Activated CD8-positive, alpha-beta memory T cell treated with anti-CD3 and anti-CD28 coated beads, Interleukin-2, amount 50 U/mL, for 1 hour (primary cell): ENCODE data around the gene CELSR1.

ENCODE experiments used
- DNase-seq: peaks from one replicate; pipeline ENCODE4 v3.0.0-alpha.2; 2020; ENCODE audit errors: extremely low read depth

The CELSR1 gene

DNA sequence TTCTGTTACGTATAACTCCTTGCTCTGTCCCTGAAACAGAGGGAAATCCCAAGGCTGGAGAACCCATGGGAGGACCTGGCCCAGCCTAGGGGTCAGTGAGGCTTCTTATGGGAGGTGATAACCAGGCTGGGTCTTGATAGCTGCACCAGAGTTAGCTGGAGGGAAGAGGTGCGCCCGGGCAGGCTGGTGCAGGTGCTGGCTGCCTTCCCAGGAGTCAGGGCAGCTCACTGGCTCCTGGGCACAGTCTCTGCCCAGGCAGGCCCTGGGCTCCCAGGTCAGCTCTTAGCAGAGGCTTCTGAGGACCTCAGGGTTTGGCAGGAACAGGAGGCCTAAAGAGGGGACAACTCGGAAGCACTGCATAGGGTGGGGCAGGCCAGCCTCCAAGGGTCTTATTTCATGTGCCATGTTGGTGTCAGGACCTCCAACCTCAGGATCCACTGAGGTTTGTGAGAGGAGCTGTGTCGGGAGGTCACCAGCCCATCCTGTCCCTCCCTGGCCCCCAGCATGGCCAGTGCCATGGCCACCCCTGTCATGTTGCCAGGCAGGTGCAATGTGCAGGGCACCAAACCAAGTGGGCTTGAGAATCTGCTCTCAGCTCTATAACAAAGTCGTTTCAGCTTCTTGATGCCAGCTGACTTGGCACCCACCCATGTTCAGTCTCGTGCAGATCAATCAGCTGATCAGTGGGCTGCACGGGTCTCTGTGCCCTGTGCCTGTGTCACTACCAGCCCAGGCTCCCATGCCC is 20.5 kb upstream of the CELSR1 start:
- no peak for DNase-seq

DNA sequence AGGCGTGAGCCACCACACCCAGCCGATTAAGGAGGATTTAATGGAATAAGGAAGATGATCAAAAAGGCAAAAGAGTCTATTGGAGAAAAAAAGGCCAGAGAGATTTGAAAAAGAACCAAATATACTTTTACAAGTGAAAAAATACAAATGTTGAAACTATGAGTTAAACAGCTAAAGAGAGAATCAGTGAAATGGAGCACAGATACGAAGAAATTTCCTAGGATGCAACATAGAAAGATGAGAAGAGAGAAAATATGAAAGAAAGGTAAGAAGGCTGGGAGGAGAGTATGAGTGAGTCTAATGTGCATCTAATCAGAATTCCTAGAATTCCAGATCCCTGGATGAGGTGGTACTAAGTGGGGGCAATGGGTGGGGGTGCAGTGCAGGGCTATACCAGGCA is 19.4 kb upstream of the CELSR1 start:
- DNase-seq = no peak

DNA sequence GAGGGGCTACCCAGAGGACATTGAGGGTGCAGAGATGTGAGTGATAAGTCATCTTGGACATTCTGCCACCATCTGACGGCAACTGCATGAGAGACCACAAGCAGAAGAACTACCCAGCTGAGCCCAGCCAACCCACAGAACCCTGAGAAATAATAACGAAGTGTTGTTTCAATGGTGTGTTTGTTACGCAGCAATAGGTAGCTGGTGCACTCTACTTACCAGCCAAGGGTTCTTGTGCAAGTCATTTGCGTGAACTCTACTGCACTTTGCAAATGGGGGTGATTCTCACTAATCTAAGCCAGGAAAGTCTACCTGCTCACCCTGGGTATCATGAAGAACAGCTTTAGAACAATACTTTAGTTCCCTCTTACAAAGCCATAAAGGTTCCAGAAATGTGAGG is 15.8 kb upstream of the CELSR1 start:
- no peak for DNase-seq

DNA sequence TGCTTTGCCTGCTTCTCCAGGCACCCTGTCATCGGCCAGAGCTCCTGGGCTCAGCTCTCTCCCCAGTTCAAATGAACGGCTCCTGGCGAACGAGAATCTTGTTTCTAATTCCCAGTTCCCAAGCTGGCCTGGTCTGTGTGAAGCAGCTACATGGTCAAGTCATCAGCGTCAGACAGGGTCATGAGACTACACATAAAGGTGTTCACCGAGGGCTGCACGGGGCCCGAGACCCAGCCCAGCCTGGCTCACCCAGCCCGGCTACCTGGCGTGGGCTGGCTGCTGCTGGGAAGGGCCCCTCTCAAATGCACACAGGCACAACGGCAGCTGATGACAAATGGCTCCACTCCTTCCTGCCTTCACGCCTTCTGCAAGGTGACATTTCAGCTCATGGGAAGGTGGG is 14.6 kb upstream of the CELSR1 start:
- no peak for DNase-seq

DNA sequence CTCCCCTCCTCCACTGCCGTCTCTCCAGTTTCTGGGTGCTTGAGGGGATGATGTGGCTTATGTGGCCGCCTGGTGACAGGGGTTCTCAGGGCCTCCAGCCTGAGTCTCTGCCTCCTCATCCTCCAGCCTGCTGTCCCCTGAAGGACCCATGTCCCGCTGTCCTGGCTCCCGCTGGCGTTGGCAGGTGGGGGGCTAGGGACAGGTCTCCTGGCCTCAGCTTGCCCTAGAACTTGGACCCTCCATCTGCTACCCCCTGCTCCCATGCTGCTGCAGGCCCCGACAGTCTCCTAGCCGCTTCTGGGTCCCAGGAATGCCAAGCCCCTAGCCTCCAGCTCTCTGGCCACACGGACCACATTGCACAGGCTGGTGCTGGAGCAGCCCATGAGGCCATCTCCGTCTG is 13.9 kb upstream of the CELSR1 start:
- no peak for DNase-seq

DNA sequence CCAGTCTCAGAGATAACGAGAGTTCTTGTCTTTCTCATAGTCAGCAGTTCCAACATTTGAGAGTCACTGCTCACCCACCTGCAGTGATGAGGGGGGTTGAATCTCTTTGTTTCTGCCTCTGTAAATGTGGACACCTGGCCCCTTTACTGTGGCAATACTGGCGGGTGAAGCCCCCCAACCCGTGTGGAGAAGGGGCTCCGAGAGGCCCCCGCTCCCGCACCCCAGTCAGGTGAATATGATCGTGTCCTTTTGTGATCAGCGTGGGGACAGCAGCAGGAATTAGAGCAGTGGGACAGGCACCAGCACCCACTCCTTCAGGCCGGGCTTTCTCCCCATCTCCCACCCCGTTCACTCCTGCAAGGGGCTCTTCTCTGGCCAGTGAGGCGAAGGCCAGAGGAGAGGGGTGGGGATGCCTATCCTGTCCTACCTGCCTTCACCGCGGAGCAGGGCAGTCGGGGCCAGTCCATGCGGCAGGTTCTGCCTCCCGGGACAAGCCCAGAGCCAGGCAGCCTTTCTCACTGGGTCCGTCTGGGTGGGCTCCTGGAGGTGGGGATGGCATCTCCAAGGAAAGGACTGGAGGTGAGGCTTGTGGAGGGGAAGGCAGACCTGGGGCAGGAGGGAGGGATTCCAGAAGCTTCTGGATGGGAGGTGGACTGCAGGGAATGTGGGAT is 12.7 kb upstream of the CELSR1 start:
- no peak for DNase-seq

DNA sequence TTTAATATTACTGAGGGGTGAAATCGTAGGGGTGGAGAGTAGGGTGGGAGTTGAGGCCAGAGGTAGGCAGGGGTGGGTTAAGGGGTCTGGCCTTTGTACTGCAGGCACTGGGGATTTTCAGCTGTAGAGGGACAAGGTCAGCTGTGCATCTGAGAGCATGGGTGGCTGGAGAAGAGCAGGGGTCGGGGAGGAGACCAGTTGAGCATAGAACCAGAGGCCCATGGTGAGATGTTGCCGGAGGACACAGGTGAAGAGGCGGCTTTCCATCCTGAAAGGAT is 12.1 kb upstream of the CELSR1 start:
- DNase-seq = no peak

DNA sequence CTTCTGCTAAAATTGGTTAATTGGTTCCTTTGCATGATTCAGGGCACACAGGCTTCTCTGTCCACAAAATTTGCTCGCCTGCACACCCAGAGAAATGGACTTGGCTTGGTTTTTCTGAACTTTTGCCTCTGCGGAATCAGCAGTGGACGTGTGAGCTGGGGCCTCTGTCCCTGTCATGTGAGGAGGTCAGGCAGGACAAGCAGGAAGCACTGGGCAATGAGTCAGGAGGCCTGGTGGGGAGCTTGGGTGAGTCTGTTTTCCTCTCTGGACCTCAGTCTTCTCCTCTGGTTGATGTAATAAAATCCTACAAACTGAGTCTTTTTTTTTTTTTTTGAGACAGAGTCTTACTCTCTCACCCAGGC is 10.4 kb upstream of the CELSR1 start:
- no peak for DNase-seq

DNA sequence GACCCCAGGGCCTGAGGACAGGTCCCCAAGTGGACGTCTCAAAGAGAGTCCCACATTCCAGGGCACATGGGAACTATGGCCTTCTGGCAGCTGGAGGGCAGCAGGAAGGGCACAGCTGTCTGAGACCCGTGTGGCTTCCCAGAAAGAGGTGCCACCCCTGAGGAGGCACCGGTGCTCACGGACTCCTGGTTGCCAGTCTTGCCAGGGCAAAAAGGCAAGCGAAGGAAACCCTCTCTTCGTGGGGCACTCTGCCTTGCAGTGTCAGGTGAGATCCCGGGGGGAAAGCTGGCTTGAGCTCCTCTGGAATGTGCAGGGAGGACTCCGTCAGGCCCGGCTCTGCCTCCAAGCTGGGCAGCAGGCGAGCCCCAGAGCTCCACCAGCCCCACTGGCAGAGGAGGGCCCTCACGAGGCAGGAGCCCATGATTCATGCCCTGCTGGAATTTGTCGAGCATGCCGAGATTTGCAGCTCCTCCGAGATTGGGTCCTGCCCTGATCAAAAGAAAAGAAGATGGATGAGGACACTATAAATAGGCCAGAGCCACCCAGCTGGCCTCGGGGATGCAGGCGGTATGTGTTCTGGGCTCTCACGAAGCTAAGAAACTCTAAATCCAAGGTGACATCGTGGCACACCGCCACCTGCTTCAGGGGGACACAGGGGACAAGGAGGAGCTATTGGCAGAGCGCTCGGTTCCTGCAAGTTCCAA is 9.9 kb upstream of the CELSR1 start:
- DNase-seq = no peak

DNA sequence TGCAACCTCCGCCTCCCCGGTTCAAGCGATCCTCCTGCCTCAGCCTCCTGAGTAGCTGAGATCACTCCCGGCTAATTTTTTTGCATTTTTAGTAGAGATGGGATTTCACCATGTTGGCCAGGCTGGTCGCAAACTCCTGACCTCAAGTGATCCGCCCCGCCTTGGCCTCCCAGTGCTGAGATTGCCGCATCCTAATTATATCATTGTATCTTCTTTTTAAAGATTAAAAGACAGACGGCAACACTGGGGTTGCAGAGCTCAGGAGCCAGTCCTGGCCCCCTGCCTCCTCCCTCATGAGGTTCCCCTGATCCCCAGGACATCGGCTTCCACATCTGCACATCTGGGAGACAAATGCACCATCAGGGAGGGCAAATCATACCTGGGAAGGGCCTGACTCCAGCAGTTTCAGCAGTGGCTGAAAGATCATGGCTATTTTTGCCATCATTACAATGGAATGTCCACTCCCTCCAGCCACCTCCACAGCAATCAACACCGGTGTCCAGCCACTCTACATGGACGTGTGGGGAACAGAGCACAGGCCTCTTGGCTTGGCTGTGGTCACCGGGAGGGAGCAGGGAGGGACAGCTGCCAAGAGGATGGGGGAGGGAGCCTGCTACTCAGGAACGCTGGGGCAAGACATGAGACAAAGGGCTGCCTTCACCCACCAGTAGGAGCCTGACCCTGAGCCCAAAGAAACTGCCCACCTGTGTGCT is 9.2 kb upstream of the CELSR1 start:
- DNase-seq = no peak

DNA sequence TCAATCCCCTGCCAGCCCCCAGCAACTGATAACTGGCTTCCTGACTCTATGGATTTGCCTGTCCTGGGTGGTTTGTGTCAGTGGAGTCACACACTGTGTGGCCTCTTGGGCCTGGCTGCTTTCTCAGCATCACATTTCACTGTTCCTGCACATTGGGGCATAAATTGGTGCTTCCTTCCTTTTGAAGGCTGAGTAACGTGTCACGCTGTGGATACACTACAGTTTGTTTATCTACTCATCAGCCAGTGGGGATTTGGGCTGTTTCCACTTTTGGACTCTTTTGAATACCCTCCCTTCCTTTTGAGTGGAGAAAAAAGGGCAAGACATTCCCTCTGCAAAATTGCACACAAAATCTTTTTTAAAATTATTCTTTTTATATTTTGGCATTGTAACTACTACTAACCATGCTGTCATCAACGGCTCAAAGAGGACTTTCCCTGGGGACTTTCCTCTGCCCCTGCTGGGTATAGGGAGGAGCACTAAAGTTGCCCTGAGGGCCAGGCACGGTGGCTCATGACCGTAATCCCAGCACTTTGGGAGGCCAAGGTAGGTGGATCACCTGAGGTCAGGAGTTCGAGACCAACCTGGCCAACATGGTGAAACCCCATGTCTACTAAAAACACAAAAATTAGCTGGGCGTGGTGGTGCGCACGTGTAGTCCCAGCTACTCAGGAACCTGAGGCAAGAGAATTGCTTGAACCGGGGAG is 7.8 kb upstream of the CELSR1 start:
- no peak for DNase-seq

DNA sequence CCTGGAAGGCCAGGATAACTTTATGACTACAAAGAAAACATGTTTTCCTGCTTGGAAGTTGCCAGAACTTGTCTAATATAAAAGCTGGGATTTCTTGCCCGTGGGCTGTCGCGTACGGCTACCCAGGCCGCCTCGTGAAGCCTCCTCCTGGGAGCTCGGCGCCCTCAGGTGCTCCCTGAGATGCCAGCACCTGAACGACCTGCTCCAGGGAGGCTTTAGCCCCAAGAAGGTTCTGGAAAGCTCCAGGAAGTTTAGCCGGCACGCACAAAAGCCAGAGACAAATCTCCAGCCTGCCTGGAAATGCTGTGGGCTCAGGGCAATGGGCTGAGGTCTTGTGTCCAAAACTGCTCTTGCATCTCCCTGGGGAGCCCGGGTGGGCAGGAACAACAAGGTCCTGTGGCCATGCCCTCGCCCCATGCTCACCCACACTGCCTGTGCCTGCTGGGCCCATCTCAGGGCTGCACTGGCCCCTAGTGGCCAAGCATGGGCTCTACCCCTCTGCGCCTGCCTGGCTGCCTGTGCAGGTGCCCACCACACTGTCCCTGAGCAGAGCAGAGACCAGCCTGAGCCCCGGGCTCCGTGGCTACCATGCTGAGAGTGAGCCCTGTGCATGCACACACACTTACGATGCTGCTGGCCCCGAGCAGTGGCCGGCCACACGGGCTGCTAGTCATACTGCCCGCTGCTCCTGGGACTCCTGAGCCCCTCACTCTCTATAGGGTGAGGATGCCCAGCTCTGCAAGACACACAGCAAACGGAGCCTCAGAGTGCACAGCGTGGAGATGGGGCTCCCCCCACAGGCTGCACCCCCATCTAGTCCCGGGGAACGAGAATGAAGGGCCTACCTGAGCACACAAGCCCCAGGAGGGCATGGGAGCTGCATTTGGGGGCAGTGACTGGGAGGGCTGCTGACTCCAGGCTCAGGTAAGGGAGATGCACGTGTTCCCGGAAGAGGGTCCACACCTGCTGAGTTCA is 4.9 kb upstream of the CELSR1 start:
- peak; percentile 26 for DNase-seq

DNA sequence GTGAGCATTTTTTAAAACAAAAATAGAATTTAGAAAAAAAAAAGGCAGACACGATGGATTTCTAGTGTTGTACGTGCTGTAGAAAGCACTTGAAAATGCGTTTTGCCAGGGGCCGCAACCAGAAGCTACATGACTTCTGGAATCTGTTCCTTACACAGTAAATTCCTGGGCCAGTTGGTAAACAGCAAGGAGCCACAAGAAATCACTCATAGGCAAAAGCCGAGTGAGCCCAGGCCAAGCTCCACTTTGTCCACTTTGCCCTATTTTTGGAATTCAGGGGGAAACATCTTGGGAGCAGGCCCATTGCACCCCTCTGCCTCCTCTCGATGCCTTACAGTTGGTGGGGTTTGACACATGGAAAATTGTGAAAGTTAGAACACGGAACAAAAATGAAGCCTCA is 4.1 kb upstream of the CELSR1 start:
- DNase-seq = no peak

DNA sequence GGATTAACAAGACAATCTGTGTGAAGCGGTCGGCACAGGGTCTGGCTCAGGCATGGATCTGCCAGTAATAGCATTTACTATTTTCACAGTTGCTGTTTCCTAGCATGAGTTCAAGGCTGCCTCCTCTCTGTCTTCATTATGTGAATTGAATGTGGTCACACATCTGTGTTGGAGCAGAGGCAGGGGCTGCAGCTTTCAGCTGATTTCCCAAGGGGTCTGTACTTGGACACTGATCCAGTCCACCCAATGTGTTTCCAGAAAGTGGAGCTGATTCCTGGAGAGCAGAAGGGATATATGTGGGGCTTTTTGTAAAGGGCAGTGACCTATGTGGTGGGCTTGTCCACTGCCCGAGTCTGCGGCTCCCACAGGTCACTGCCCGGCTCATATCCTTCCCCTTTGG is 3.5 kb upstream of the CELSR1 start:
- DNase-seq = no peak

DNA sequence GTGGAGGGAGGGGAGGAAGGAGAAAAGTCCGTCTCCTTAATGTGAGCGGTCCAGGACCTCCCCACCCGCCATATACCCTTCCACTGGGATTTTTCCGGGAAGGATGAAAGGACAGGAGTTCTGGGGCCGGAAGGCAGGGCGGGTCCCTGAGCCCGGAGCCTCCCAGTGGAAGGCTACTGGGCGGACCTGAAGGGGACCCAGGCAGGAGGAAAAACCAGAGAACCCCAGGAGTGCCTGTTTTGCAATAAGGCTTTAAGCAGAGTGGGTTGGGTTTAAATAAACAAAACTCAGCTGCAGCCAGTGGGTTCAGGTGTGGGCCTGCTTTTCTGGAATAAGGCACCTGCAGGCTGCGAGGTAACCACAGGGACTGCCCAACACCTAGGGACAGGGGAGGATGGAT is 1.7 kb upstream of the CELSR1 start:
- no peak for DNase-seq

DNA sequence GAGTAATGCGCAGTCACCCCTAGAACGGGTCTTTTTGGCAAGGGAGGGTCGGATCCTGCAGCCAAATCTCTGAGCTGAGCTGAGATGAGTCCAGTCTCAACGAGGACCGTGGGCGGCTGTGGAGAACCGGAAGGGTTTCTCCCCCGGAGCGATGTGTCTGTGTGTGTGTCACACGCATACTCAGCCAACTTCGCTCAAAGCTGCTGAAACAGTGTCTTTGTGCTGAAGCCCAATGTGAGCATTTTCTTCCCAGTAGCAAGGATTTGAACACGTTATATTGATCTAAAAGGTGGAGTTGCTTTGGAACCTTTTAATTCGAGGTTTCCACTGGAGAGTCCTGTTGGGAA is 1.4 kb upstream of the CELSR1 start:
- DNase-seq = no peak

DNA sequence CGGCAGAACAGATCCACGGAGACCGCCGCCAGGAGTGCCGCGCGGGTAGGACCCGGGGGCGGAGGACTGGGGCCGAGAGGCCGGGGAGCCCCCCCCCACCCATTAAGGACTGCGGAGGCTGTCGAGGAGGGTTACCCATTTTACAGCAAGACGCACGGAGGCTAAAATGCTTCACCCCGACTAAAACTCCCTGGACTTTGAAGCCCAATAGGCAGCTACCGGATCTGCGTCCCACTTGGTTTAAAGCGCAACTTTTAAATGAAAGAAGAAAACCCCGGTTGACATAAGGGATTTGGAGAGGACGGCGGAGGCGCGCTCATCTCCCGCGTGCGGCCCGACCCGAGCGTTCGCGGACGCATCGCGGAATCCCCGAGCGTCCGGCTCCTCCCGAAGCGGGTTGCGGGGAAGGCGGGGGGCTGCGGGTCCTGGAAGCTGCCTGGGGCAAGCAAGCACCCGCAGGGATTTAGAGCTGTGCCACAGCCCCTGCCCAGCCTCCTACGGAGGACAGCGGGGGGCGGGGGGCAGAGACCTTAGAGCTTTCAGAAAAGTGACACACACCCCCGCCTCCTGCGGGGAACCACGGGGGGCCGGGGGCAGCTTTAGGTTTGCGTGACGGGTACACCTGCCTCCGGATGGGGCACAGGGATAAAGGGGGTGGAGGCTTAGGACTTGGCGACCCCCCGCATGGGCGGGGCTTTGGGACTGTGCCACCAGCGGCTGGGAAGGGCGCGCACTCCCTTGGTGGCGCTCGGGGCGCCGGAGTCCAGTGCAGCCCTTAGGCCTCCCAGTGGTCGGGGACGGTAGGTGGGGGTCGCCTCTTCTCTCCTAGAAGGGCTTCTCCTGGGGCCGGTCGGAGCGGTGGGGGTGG is 760 bp upstream of the CELSR1 start:
- no peak for DNase-seq

DNA sequence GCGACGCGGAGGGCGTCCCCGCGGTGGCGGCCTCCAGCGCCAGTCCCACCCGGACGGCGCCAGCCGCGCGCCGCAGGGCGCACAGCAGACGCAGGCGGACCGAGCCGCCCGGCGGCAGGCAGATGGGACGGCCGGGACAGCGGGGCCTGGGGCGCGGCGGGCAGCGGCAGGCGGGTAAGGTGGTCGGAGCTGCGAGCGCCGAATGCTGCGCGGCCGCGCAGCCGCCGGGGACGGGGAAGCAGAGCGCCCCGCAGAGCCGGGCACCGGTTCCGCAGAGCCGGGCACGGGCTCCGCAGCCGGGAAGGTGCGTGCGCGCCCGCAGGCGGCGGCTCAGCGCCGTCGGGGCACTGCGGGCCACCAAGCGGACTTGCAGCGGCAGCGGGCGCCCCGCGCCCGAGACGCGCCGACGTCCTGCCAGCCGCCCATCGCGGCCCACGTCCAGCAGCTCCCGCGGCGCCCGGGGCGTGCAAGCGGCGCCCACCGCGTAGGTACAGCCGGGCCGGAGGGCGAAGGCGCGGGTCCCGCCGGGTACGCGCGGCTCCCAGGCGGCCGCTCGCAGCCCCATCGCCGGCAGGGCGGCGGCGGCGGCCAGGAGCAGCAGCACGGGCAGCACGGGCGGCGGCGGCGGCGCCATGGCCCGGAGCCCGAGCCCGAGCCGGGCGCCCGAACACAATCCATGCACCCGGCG is 739 bp downstream of the CELSR1 start:
- no peak for DNase-seq

DNA sequence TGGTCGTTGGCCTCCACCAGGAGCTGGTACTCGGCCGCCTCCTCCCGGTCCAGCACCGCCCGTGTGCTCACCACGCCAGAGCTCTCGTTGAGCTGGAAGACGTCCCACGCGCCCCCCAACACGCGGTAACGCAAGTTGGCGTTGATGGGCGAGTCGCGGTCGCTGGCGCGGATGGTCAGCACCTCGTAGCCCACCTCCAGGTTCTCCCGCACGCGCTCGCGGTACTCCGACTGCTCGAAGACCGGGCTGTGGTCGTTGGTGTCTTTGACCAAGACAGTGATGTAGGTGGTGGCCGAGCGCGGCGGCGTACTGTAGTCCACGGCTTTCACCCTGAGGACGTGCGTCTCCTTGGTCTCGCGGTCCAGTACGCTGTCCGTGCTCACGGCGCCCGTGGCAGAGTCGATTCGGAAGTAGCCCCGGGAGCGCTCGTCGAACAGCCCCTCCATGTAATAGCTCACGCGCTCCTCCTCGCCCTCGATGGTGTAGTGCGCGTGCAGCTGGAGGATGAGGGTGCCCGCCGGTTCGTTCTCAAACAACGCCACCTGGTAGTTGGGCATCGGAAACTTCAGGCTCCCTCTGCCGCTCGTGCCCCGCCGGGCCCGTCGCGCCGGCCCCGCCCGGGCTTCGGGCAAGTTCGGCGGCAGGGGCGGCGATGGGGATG is 1.4 kb downstream of the CELSR1 start:
- no peak for DNase-seq
